ENCODE measurements around the gene PKIG.

GRCh38 chr20:44640522-44640921 is 58.1 kb downstream of the PKIG start:
- no peak for TF ChIP-seq POLR2A (IDR thresholded peaks at IDR 0.05; ENCODE audit: low read depth, low read length)
- no peak for TF ChIP-seq TAF1 (IDR thresholded peaks at IDR 0.05; ENCODE audit: low read depth, low read length)
- TF ChIP-seq POLR2AphosphoS5 (IDR thresholded peaks at IDR 0.05; ENCODE audit: low read depth, low read length) = no peak

Data from GM12891 (cell line).